Measurements from ENCODE around the gene THRB. TPM values are rescaled to one million over a fixed set of nuclear protein-coding genes. Genes with fewer than 3 reads are reported as not detected.
"Not testable (repeated sequence)": the region's sequence is repeated elsewhere in the genome, so short reads cannot be mapped to it uniquely, and the experiment has no call there.

THRB gene
- total RNA-seq, 1 donor from 2014 or later: not detected

GRCh38 chr3:24123596-24123995 lies 371.1 kb downstream of the THRB start:
- no peak overlapping the region for H3K4me3 Mint-ChIP-seq
- H3K9me3 Mint-ChIP-seq: no peaks in the 10 kb centered on the region
- DNase-seq: no peak
- H3K36me3 Mint-ChIP-seq (ENCODE audit: low read depth): no peaks in the 10 kb centered on the region
- no peaks in the 10 kb centered on the region for H3K4me1 Mint-ChIP-seq
- intact Hi-C loops (cut with micrococcal nuclease): no loop called here
- no peaks in the 10 kb centered on the region for H3K27me3 Mint-ChIP-seq
- H3K27ac Mint-ChIP-seq: no peak overlapping the region

- H3K4me3 Mint-ChIP-seq: no peak overlapping the region
- peaks cover 2% of the 10 kb centered on the region for H3K27me3 Mint-ChIP-seq
- DNase-seq: no peak
- no peaks in the 10 kb centered on the region for H3K4me1 Mint-ChIP-seq
- H3K27ac Mint-ChIP-seq: no peak overlapping the region
- intact Hi-C loops (cut with micrococcal nuclease): no loop called here
- no peaks in the 10 kb centered on the region for H3K36me3 Mint-ChIP-seq (ENCODE audit: low read depth)
- H3K9me3 Mint-ChIP-seq: no peaks in the 10 kb centered on the region
Observed at GRCh38 chr3:24120434-24120833, 374.2 kb downstream of the THRB start.

- Mint-ChIP-seq H3K9me3 (no peaks in the 10 kb centered on the region), H3K4me3 (no peak overlapping the region), H3K36me3 (ENCODE audit: low read depth) (no peaks in the 10 kb centered on the region), H3K27me3 (peaks cover 2% of the 10 kb centered on the region), H3K4me1 (no peaks in the 10 kb centered on the region), H3K27ac (no peak overlapping the region)
- intact Hi-C loops (cut with micrococcal nuclease): no loop called here
- no peak for DNase-seq
Observed at GRCh38 chr3:24119321-24119751, 375.3 kb downstream of the THRB start.

- H3K27ac Mint-ChIP-seq: no peak overlapping the region
Observed at GRCh38 chr3:24117508-24117907, 377.1 kb downstream of the THRB start.

GRCh38 chr3:24111711-24112110 lies 382.9 kb downstream of the THRB start:
- H3K27ac Mint-ChIP-seq: no peak overlapping the region
- intact Hi-C loops (cut with micrococcal nuclease): no loop called here
- H3K27me3 Mint-ChIP-seq: no peaks in the 10 kb centered on the region

More at GRCh38 chr3:24117508-24117907, 377.1 kb downstream of the THRB start:
- Mint-ChIP-seq H3K36me3 (ENCODE audit: low read depth) (no peaks in the 10 kb centered on the region), H3K27me3 (peaks cover 2% of the 10 kb centered on the region), H3K9me3 (no peaks in the 10 kb centered on the region), H3K4me3 (no peak overlapping the region), H3K4me1 (no peaks in the 10 kb centered on the region)
- intact Hi-C loops (cut with micrococcal nuclease): no loop called here
- no peak for DNase-seq

GRCh38 chr3:24110051-24110450 lies 384.6 kb downstream of the THRB start:
- intact Hi-C loops (cut with micrococcal nuclease): no loop called here
- Mint-ChIP-seq H3K4me3 (no peak overlapping the region), H3K9me3 (no peaks in the 10 kb centered on the region), H3K4me1 (no peaks in the 10 kb centered on the region), H3K36me3 (ENCODE audit: low read depth) (no peaks in the 10 kb centered on the region), H3K27me3 (no peaks in the 10 kb centered on the region), H3K27ac (no peak overlapping the region)
- no peak for DNase-seq

More at GRCh38 chr3:24111711-24112110, 382.9 kb downstream of the THRB start:
- H3K4me3 Mint-ChIP-seq: no peak overlapping the region
- no peaks in the 10 kb centered on the region for H3K36me3 Mint-ChIP-seq (ENCODE audit: low read depth)
- no peaks in the 10 kb centered on the region for H3K4me1 Mint-ChIP-seq
- H3K9me3 Mint-ChIP-seq: no peaks in the 10 kb centered on the region
- DNase-seq: no peak

GRCh38 chr3:24101676-24102168 lies 392.9 kb downstream of the THRB start:
- Mint-ChIP-seq H3K4me3 (no peak overlapping the region), H3K4me1 (no peaks in the 10 kb centered on the region), H3K36me3 (ENCODE audit: low read depth) (no peaks in the 10 kb centered on the region), H3K27me3 (no peaks in the 10 kb centered on the region), H3K27ac (no peak overlapping the region), H3K9me3 (no peaks in the 10 kb centered on the region)
- DNase-seq: no peak
- intact Hi-C loops (cut with micrococcal nuclease): no loop called here

- no peak for DNase-seq
- intact Hi-C loops (cut with micrococcal nuclease): no loop called here
Observed at GRCh38 chr3:24100696-24101402, 393.8 kb downstream of the THRB start.

GRCh38 chr3:24096695-24097290 lies 397.9 kb downstream of the THRB start:
- no peak overlapping the region for H3K27ac Mint-ChIP-seq
- no peaks in the 10 kb centered on the region for H3K27me3 Mint-ChIP-seq
- H3K4me1 Mint-ChIP-seq: no peaks in the 10 kb centered on the region
- H3K4me3 Mint-ChIP-seq: no peak overlapping the region
- intact Hi-C loops (cut with micrococcal nuclease): no loop called here
- H3K36me3 Mint-ChIP-seq (ENCODE audit: low read depth): no peaks in the 10 kb centered on the region
- DNase-seq: no peak
- H3K9me3 Mint-ChIP-seq: no peaks in the 10 kb centered on the region

More at GRCh38 chr3:24100696-24101402, 393.8 kb downstream of the THRB start:
- Mint-ChIP-seq H3K4me1 (no peaks in the 10 kb centered on the region), H3K27me3 (no peaks in the 10 kb centered on the region), H3K27ac (no peak overlapping the region), H3K9me3 (no peaks in the 10 kb centered on the region), H3K36me3 (ENCODE audit: low read depth) (no peaks in the 10 kb centered on the region), H3K4me3 (no peak overlapping the region)

GRCh38 chr3:24096271-24096670 lies 398.4 kb downstream of the THRB start:
- no peak for DNase-seq
- Mint-ChIP-seq H3K36me3 (ENCODE audit: low read depth) (no peaks in the 10 kb centered on the region), H3K9me3 (no peaks in the 10 kb centered on the region), H3K27ac (no peak overlapping the region), H3K4me1 (no peaks in the 10 kb centered on the region), H3K27me3 (no peaks in the 10 kb centered on the region), H3K4me3 (no peak overlapping the region)
- intact Hi-C loops (cut with micrococcal nuclease): no loop called here

GRCh38 chr3:24094818-24095217 lies 399.8 kb downstream of the THRB start:
- intact Hi-C loops (cut with micrococcal nuclease); H3K9me3 Mint-ChIP-seq; H3K27me3 Mint-ChIP-seq; DNase-seq; H3K27ac Mint-ChIP-seq; H3K4me1 Mint-ChIP-seq; H3K36me3 Mint-ChIP-seq (ENCODE audit: low read depth); H3K4me3 Mint-ChIP-seq: not testable (repeated sequence)

- Mint-ChIP-seq H3K27me3 (no peaks in the 10 kb centered on the region), H3K4me1 (no peaks in the 10 kb centered on the region), H3K27ac (no peak overlapping the region), H3K36me3 (ENCODE audit: low read depth) (no peaks in the 10 kb centered on the region), H3K4me3 (no peak overlapping the region), H3K9me3 (no peaks in the 10 kb centered on the region)
- intact Hi-C loops (cut with micrococcal nuclease): no loop called here
- no peak for DNase-seq
Observed at GRCh38 chr3:24088782-24089181, 405.9 kb downstream of the THRB start.

- H3K36me3 Mint-ChIP-seq (ENCODE audit: low read depth): no peaks in the 10 kb centered on the region
- no peaks in the 10 kb centered on the region for H3K27me3 Mint-ChIP-seq
- no peak for DNase-seq
- H3K4me1 Mint-ChIP-seq: no peaks in the 10 kb centered on the region
- no peak overlapping the region for H3K4me3 Mint-ChIP-seq
- no peaks in the 10 kb centered on the region for H3K9me3 Mint-ChIP-seq
- intact Hi-C loops (cut with micrococcal nuclease): no loop called here
- H3K27ac Mint-ChIP-seq: no peak overlapping the region
Observed at GRCh38 chr3:24087469-24087868, 407.2 kb downstream of the THRB start.

- Mint-ChIP-seq H3K4me1 (no peaks in the 10 kb centered on the region), H3K27ac (no peak overlapping the region), H3K27me3 (no peaks in the 10 kb centered on the region), H3K36me3 (ENCODE audit: low read depth) (no peaks in the 10 kb centered on the region), H3K9me3 (peaks cover 3% of the 10 kb centered on the region), H3K4me3 (no peak overlapping the region)
- intact Hi-C loops (cut with micrococcal nuclease): no loop called here
- no peak for DNase-seq
Observed at GRCh38 chr3:24086617-24087404, 407.8 kb downstream of the THRB start.

Data from activated CD4-positive, alpha-beta T cell treated with anti-CD3 and anti-CD28 coated beads, Interleukin-2, amount 10 ng/mL, durations not matched to agents 24 days and 14 days (primary cell).